HepG2 (cell line): ENCODE results near the gene JMJD8. TPM values are rescaled to one million over a fixed set of nuclear protein-coding genes. Genes with fewer than 3 reads are reported as not detected.
A peak's percentile ranks its signal among the peaks of the same experiment; 100 is the strongest.

Experiments
- ADNP ChIP-seq: sonication (generic); formaldehyde crosslinking; IDR thresholded peaks from 2 replicates; pipeline ENCODE4 v1.4.0; 2020; ENCODE audit warnings: missing genetic modification reagents
- HDAC2 ChIP-seq: sonication (generic); formaldehyde crosslinking; IDR thresholded peaks from 2 replicates; pipeline ENCODE4 v1.4.0; 2020; ENCODE audit warnings: missing genetic modification reagents
- KLF15 ChIP-seq: sonication (generic); formaldehyde crosslinking; IDR thresholded peaks from 2 replicates; pipeline ENCODE4 v1.8.1; 2023; ENCODE audit warnings: borderline replicate concordance, mild to moderate bottlenecking, inconsistent platforms, missing genetic modification reagents, mixed read lengths
- PAF1 ChIP-seq: IDR thresholded peaks from 2 replicates; pipeline ENCODE4 v1.6.1; 2016; ENCODE audit warnings: missing genetic modification reagents, missing compliant biosample characterization
- PHF5A ChIP-seq: IDR thresholded peaks from one replicate; pipeline ENCODE4 v1.6.1; 2018; ENCODE audit warnings: low read depth, missing genetic modification reagents; ENCODE audit not compliant: unreplicated experiment
- PLRG1 ChIP-seq: fragments of 450-650 bp; conservative IDR thresholded peaks from 2 replicates; pipeline ENCODE4 v1.6.1; 2016
- ZNF224 ChIP-seq: sonication (generic); formaldehyde crosslinking; IDR thresholded peaks from 2 replicates; pipeline ENCODE4 v1.5.0; 2020; ENCODE audit warnings: mild to moderate bottlenecking, missing genetic modification reagents
- ZNF225 ChIP-seq: sonication (generic); formaldehyde crosslinking; IDR thresholded peaks from 2 replicates; pipeline ENCODE4 v1.4.0; 2020; ENCODE audit warnings: mild to moderate bottlenecking, missing genetic modification reagents
- ZNF75D ChIP-seq: sonication (generic); formaldehyde crosslinking; IDR thresholded peaks from 2 replicates; pipeline ENCODE4 v1.8.1; 2023; ENCODE audit warnings: missing genetic modification reagents, mild to moderate bottlenecking, borderline replicate concordance
- ZSCAN20 ChIP-seq: sonication (generic); formaldehyde crosslinking; IDR thresholded peaks from 2 replicates; pipeline ENCODE4 v1.4.0; 2020; ENCODE audit warnings: missing genetic modification reagents, mild to moderate bottlenecking, borderline replicate concordance
- polyA plus RNA-seq, 8 experiments: library from polyadenylated mRNA; depleted of rRNA in 3 of 8; stranded (reverse) in 7 of 8; unstranded in 1 of 8; fragments of >200 nt; fragmentation: Illumina TruSeq in 4 of 8; extraction: Trizol in 4 of 8; gene quantifications; 2 replicates each; pipeline versions ENCODE4 v1.2.1 to v1.2.3, GENCODE V29; 2011 to 2016; ENCODE audit warnings: low read depth in 4 of 8, missing spikeins in 1 of 8, mixed read lengths in 1 of 8; ENCODE audit not compliant: insufficient read depth in 1 of 8
- total RNA-seq, 5 experiments: library from RNA; depleted of rRNA; stranded (reverse); fragments of >200 nt; fragmentation: Illumina TruSeq; extraction: Trizol; gene quantifications; 2 replicates each; pipeline ENCODE4 v1.2.3, GENCODE V29; 2016; ENCODE audit warnings: low read depth in 1 of 5
- TF ChIP-seq, protein P1 (sequence below): sonication (generic); formaldehyde crosslinking; IDR thresholded peaks from 2 replicates; pipeline ENCODE4 v1.4.0; 2020; ENCODE audit warnings: mild to moderate bottlenecking, missing genetic modification reagents
- TF ChIP-seq, protein P2 (sequence below): sonication (generic); formaldehyde crosslinking; IDR thresholded peaks from 2 replicates; pipeline ENCODE4 v1.5.0; 2020; ENCODE audit warnings: mild to moderate bottlenecking, missing genetic modification reagents, borderline replicate concordance
- TF ChIP-seq, protein P3 (sequence below): sonication (generic); formaldehyde crosslinking; IDR thresholded peaks from 2 replicates; pipeline ENCODE4 v1.9.0; 2021; ENCODE audit warnings: missing genetic modification reagents, mild to moderate bottlenecking, borderline replicate concordance

The JMJD8 gene
- total and polyA plus RNA-seq, 2 of the 13 experiments (the other 11 are each of a cell fraction or from before 2014, with no cell fraction given): 2.6 to 11.8 TPM

DNA sequence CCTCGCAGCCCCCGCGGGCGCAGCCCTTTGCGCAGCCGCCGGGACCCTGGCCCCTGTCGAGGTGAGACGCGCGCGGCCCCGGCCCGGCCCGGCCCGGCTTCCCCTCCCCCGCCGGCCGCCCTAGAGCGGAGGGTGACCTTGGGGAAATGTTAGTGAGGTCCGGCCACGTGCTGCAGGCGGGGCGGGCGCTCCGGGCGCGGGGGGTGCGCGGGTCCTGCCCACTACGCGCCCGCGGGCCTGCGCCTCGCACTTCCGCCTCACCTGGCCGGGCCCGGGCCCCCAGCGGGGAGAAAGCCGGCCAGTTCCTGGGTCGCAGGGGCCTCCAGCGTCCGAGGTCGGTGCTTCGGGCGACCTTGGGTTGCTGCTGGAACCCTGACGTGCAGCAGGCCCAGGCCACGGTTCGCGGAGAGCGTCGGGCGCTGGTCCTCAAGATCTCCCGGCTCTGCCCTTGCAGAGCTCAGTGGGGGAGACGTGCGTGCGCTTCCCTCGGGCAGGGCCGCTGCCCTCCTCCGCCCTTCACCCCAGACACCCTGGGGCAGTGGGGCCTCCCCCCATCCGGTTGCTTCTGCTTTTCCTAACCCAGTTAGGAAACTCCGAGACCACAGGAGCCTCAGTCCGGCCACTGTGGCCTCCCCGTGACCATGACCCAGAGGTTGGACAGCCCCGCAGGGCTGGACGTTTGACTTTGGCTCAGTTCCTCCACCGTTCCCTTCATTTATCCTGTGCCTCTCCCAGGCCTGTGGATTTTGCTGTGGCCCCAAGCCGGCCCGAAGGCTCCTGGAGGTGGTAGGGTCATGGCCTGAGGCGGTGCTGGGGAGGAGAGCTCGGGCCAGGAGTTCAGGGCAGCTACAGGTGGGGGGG, 41.7 kb downstream of the JMJD8 start (continued):
- TF ChIP-seq, protein P1, sequence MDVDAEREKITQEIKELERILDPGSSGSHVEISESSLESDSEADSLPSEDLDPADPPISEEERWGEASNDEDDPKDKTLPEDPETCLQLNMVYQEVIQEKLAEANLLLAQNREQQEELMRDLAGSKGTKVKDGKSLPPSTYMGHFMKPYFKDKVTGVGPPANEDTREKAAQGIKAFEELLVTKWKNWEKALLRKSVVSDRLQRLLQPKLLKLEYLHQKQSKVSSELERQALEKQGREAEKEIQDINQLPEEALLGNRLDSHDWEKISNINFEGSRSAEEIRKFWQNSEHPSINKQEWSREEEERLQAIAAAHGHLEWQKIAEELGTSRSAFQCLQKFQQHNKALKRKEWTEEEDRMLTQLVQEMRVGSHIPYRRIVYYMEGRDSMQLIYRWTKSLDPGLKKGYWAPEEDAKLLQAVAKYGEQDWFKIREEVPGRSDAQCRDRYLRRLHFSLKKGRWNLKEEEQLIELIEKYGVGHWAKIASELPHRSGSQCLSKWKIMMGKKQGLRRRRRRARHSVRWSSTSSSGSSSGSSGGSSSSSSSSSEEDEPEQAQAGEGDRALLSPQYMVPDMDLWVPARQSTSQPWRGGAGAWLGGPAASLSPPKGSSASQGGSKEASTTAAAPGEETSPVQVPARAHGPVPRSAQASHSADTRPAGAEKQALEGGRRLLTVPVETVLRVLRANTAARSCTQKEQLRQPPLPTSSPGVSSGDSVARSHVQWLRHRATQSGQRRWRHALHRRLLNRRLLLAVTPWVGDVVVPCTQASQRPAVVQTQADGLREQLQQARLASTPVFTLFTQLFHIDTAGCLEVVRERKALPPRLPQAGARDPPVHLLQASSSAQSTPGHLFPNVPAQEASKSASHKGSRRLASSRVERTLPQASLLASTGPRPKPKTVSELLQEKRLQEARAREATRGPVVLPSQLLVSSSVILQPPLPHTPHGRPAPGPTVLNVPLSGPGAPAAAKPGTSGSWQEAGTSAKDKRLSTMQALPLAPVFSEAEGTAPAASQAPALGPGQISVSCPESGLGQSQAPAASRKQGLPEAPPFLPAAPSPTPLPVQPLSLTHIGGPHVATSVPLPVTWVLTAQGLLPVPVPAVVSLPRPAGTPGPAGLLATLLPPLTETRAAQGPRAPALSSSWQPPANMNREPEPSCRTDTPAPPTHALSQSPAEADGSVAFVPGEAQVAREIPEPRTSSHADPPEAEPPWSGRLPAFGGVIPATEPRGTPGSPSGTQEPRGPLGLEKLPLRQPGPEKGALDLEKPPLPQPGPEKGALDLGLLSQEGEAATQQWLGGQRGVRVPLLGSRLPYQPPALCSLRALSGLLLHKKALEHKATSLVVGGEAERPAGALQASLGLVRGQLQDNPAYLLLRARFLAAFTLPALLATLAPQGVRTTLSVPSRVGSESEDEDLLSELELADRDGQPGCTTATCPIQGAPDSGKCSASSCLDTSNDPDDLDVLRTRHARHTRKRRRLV (CRISPR knock-in tag): no peak
- TF ChIP-seq ZNF75D (CRISPR knock-in tag) (no peak), ZSCAN20 (CRISPR knock-in tag) (0 out of 2 replicates have a peak, but pooled peaks have one; percentile 69), PLRG1 (no peak), ZNF224 (CRISPR knock-in tag) (no peak; the same call in 1 of the 2 replicates), PAF1 (no peak), KLF15 (CRISPR knock-in tag) (0 out of 2 replicates have a peak, but pooled peaks have one; percentile 41), ZNF225 (CRISPR knock-in tag) (no peak), PHF5A (CRISPR knock-in tag) (no peak), ADNP (CRISPR knock-in tag) (no peak), HDAC2 (CRISPR knock-in tag) (peak; percentile 19; the same call in 1 of the 2 replicates)
- TF ChIP-seq, protein P2, sequence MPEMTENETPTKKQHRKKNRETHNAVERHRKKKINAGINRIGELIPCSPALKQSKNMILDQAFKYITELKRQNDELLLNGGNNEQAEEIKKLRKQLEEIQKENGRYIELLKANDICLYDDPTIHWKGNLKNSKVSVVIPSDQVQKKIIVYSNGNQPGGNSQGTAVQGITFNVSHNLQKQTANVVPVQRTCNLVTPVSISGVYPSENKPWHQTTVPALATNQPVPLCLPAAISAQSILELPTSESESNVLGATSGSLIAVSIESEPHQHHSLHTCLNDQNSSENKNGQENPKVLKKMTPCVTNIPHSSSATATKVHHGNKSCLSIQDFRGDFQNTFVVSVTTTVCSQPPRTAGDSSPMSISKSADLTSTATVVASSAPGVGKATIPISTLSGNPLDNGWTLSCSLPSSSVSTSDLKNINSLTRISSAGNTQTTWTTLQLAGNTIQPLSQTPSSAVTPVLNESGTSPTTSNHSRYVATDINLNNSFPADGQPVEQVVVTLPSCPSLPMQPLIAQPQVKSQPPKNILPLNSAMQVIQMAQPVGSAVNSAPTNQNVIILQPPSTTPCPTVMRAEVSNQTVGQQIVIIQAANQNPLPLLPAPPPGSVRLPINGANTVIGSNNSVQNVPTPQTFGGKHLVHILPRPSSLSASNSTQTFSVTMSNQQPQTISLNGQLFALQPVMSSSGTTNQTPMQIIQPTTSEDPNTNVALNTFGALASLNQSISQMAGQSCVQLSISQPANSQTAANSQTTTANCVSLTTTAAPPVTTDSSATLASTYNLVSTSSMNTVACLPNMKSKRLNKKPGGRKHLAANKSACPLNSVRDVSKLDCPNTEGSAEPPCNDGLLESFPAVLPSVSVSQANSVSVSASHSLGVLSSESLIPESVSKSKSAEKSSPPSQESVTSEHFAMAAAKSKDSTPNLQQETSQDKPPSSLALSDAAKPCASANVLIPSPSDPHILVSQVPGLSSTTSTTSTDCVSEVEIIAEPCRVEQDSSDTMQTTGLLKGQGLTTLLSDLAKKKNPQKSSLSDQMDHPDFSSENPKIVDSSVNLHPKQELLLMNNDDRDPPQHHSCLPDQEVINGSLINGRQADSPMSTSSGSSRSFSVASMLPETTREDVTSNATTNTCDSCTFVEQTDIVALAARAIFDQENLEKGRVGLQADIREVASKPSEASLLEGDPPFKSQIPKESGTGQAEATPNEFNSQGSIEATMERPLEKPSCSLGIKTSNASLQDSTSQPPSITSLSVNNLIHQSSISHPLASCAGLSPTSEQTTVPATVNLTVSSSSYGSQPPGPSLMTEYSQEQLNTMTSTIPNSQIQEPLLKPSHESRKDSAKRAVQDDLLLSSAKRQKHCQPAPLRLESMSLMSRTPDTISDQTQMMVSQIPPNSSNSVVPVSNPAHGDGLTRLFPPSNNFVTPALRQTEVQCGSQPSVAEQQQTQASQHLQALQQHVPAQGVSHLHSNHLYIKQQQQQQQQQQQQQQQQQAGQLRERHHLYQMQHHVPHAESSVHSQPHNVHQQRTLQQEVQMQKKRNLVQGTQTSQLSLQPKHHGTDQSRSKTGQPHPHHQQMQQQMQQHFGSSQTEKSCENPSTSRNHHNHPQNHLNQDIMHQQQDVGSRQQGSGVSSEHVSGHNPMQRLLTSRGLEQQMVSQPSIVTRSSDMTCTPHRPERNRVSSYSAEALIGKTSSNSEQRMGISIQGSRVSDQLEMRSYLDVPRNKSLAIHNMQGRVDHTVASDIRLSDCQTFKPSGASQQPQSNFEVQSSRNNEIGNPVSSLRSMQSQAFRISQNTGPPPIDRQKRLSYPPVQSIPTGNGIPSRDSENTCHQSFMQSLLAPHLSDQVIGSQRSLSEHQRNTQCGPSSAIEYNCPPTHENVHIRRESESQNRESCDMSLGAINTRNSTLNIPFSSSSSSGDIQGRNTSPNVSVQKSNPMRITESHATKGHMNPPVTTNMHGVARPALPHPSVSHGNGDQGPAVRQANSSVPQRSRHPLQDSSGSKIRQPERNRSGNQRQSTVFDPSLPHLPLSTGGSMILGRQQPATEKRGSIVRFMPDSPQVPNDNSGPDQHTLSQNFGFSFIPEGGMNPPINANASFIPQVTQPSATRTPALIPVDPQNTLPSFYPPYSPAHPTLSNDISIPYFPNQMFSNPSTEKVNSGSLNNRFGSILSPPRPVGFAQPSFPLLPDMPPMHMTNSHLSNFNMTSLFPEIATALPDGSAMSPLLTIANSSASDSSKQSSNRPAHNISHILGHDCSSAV: no peak
- TF ChIP-seq, protein P3, sequence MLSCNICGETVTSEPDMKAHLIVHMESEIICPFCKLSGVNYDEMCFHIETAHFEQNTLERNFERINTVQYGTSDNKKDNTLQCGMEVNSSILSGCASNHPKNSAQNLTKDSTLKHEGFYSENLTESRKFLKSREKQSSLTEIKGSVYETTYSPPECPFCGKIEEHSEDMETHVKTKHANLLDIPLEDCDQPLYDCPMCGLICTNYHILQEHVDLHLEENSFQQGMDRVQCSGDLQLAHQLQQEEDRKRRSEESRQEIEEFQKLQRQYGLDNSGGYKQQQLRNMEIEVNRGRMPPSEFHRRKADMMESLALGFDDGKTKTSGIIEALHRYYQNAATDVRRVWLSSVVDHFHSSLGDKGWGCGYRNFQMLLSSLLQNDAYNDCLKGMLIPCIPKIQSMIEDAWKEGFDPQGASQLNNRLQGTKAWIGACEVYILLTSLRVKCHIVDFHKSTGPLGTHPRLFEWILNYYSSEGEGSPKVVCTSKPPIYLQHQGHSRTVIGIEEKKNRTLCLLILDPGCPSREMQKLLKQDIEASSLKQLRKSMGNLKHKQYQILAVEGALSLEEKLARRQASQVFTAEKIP (CRISPR knock-in tag): no peak
